Measurements from ENCODE around the gene PACS1.

GRCh38 chr11:66184728-66185127, 114.7 kb downstream of the PACS1 start:
- TF ChIP-seq POLR2A (IDR thresholded peaks at IDR 0.05) (no peak), CTCF (IDR thresholded peaks at IDR 0.05) (no peak)

Measured in right lobe of liver (tissue), 4 donors.